IPS-NIHi7 (cell line): ENCODE results near the gene C20orf96.
"Not testable (repeated sequence)": the region's sequence is repeated elsewhere in the genome, so short reads cannot be mapped to it uniquely, and the experiment has no call there.

ENCODE experiments used
- DNase-seq: peaks from one replicate; pipeline ENCODE4 v3.0.0; 2012; ENCODE audit warnings: mixed read lengths; ENCODE audit errors: extremely low spot score

The C20orf96 gene

GRCh38 chr20:237489-237888 lies 53.1 kb downstream of the C20orf96 start:
- DNase-seq, result no peak

- no peak for DNase-seq
Observed at GRCh38 chr20:235891-236290, 54.7 kb downstream of the C20orf96 start.

- no peak for DNase-seq
Observed at GRCh38 chr20:227439-228105, 63.0 kb downstream of the C20orf96 start.

- DNase-seq, result no peak
Observed at GRCh38 chr20:226958-227357, 63.6 kb downstream of the C20orf96 start, which contains the start of gene DEFB129. DEFB129 (plus strand) TSS chr20:227258; CDS start chr20:227289, 31 bp downstream.

GRCh38 chr20:225879-226278 lies 64.7 kb downstream of the C20orf96 start:
- DNase-seq, result not testable (repeated sequence)

GRCh38 chr20:221258-221830 lies 69.2 kb downstream of the C20orf96 start:
- DNase-seq, result no peak
